Posterior cingulate gyrus (tissue), 11 donors: ENCODE data around the gene TNFRSF1B.

ENCODE experiments used
- DNase-seq, 10 donors: peaks; one replicate each; pipeline versions ENCODE4 v3.0.0 to v3.0.0-alpha.2; 2020 to 2021; ENCODE audit warnings: mixed read lengths in 3 of 10
- intact Hi-C: fragments of 100-400 bp; cut with DNase I; formaldehyde crosslinking; loops from one replicate; pipeline ENCODE4 v1.15.1; 2023

The TNFRSF1B gene

GRCh38 chr1:12244585-12244984, 77.8 kb downstream of the TNFRSF1B start:
- DNase-seq = no peak
- intact Hi-C loops = no loop called here

GRCh38 chr1:12245116-12245515, 78.3 kb downstream of the TNFRSF1B start:
- no peak for DNase-seq
- intact Hi-C loops = no loop called here

GRCh38 chr1:12245733-12246132, 78.9 kb downstream of the TNFRSF1B start:
- intact Hi-C loops = no loop called here
- DNase-seq = no peak

GRCh38 chr1:12246584-12246983, 79.8 kb downstream of the TNFRSF1B start:
- intact Hi-C loops = no loop called here
- no peak for DNase-seq

GRCh38 chr1:12249181-12249580, 82.4 kb downstream of the TNFRSF1B start:
- intact Hi-C loops = no loop called here
- DNase-seq = no peak

- intact Hi-C loops = no loop called here
- no peak for DNase-seq
Observed at GRCh38 chr1:12249748-12250147, 83.0 kb downstream of the TNFRSF1B start.

- DNase-seq = no peak
- intact Hi-C loops = no loop called here
Observed at GRCh38 chr1:12251442-12251841, 84.7 kb downstream of the TNFRSF1B start.

GRCh38 chr1:12255913-12256312, 89.1 kb downstream of the TNFRSF1B start:
- DNase-seq = no peak
- intact Hi-C loops = no loop called here

GRCh38 chr1:12258272-12258671, 91.5 kb downstream of the TNFRSF1B start:
- DNase-seq = no peak
- intact Hi-C loops = no loop called here
